Fibroblast of pulmonary artery (primary cell): Measurements from ENCODE around the gene ARHGAP19.

ENCODE experiments used
- DNase-seq: peaks from one replicate; pipeline ENCODE4 v3.0.0-alpha.2; 2010; ENCODE audit warnings: low read depth
- H3K4me3 ChIP-seq: replicated peaks from 2 replicates; pipeline ENCODE4 v1.5.1; 2011; ENCODE audit warnings: low read depth, mild to moderate bottlenecking, control low read depth, low read length, moderate library complexity
- CTCF ChIP-seq: IDR thresholded peaks from 2 replicates; pipeline ENCODE4 v1.5.1; 2011; ENCODE audit warnings: mild to moderate bottlenecking, control low read depth, low read length, inconsistent platforms; ENCODE audit errors: missing control alignments

Gene ARHGAP19

GRCh38 chr10:97250952-97251351 is 41.5 kb downstream of the ARHGAP19 start:
- no peak for TF ChIP-seq CTCF
- no peak for DNase-seq
- no peak overlapping the region for H3K4me3 ChIP-seq

- H3K4me3 ChIP-seq: no peak overlapping the region
- TF ChIP-seq CTCF: no peak
- DNase-seq: no peak
These were observed 48.6 kb downstream of the ARHGAP19 start for GRCh38 chr10:97243836-97244235.

GRCh38 chr10:97238855-97239254 is 53.6 kb downstream of the ARHGAP19 start:
- DNase-seq: no peak
- no peak for TF ChIP-seq CTCF
- H3K4me3 ChIP-seq: no peak overlapping the region

GRCh38 chr10:97235353-97235752 is 57.1 kb downstream of the ARHGAP19 start:
- no peak for DNase-seq
- TF ChIP-seq CTCF: no peak
- H3K4me3 ChIP-seq: no peak overlapping the region

- DNase-seq: peak; percentile 78
- peak; percentile 64 for TF ChIP-seq CTCF
- no peak overlapping the region for H3K4me3 ChIP-seq
These were observed 58.0 kb downstream of the ARHGAP19 start for GRCh38 chr10:97234400-97234799.

GRCh38 chr10:97230146-97230545 is 62.3 kb downstream of the ARHGAP19 start:
- H3K4me3 ChIP-seq: no peak overlapping the region
- no peak for DNase-seq
- no peak for TF ChIP-seq CTCF

- no peak for TF ChIP-seq CTCF
- DNase-seq: no peak
- no peak overlapping the region for H3K4me3 ChIP-seq
These were observed 63.0 kb downstream of the ARHGAP19 start for GRCh38 chr10:97229322-97230015.
